Adrenal gland (tissue), 5 donors: ENCODE measurements around the gene PPP1R16B.

Experiments
- CTCF ChIP-seq, 6 experiments: fragments of 450-650 bp in 4 of 6; fragments of 200-600 bp in 2 of 6; sonication (generic) in 1 of 6; IDR thresholded peaks; 1 replicate in 5 of 6; 2 replicates in 1 of 6; pipeline versions ENCODE4 v1.5.1 to v1.8.0; 2016 to 2021; ENCODE audit warnings: antibody characterized with exemption in 6 of 6, mild to moderate bottlenecking in 2 of 6, moderate library complexity in 1 of 6
- POLR2A ChIP-seq, 2 donors: fragments of 450-650 bp; IDR thresholded peaks; one replicate each; pipeline ENCODE4 v1.6.1; 2017; ENCODE audit warnings: antibody characterized with exemption in 2 of 2, mild to moderate bottlenecking in 2 of 2, moderate library complexity in 1 of 2
- donor health status: DM: no; HTN: no; CAD: no.

- TF ChIP-seq POLR2A (IDR thresholded peaks at IDR 0.05) (no peak), CTCF (IDR thresholded peaks at IDR 0.05) (no peak)
These were observed 34.5 kb upstream of the PPP1R16B start for GRCh38 chr20:38770970-38771369.
